ENCODE measurements around the gene ELF2. TPM values are rescaled to one million over a fixed set of nuclear protein-coding genes. Genes with fewer than 3 reads are reported as not detected.

The ELF2 gene
- total and polyA plus RNA-seq, 2 donors (not counting 1 experiment from before 2014, with no cell fraction given), result 25.1 to 97.5 TPM

- H3K4me3 Mint-ChIP-seq, result no peak overlapping the region
- H3K27ac Mint-ChIP-seq, result no peak overlapping the region
- intact Hi-C loops (cut with micrococcal nuclease), result no loop called here
- H3K27me3 Mint-ChIP-seq, result no peaks in the 10 kb centered on the region
- H3K27ac ChIP-seq (ENCODE audit: low read length in 2 of 2), result no peak overlapping the region
- H3K4me2 ChIP-seq (replicated peaks; ENCODE audit: low read depth, low read length, poor library complexity, severe bottlenecking), result no peak overlapping the region
- CTCF ChIA-PET, result interaction anchor here (1.2 kb wide), 1 partner anchor 144 kb away, joined by 3 read pairs; no protein-coding TSS in a partner anchor
- H3K9me3 Mint-ChIP-seq (ENCODE audit: insufficient read depth), result no peaks in the 10 kb centered on the region
- no peak overlapping the region for H3K9ac ChIP-seq (ENCODE audit: low read length)
- ATAC-seq (ENCODE audit: low read depth) (no peak), DNase-seq (no peak)
- peaks cover 0 to 2% of the 10 kb centered on the region in 2 experiments for H3K36me3 ChIP-seq (replicated peaks in 1 of 2; ENCODE audit: control extremely low read depth in 1 of 2, control insufficient read depth in 1 of 2, extremely low read depth in 1 of 2, insufficient read depth in 2 of 2, low read length in 1 of 2)
- H3K79me2 ChIP-seq (ENCODE audit: control insufficient read depth, insufficient read depth, low read length), result peaks cover 18% of the 10 kb centered on the region
- no peak for TF ChIP-seq EZH2 (IDR thresholded peaks at IDR 0.05; ENCODE audit: borderline replicate concordance, insufficient read depth, low read depth, low read length, poor library complexity, severe bottlenecking)
- TF ChIP-seq CTCF (IDR thresholded peaks at IDR 0.05), result no peak
- H2AFZ ChIP-seq (ENCODE audit: insufficient read depth, low read depth, low read length, poor library complexity, severe bottlenecking), result no peak overlapping the region
- H3K9me3 ChIP-seq (ENCODE audit: control extremely low read depth in 1 of 3, control insufficient read depth in 2 of 3, insufficient read depth in 1 of 3, low read length in 2 of 3), result peaks cover 0 to 3% (median 0%) of the 10 kb centered on the region in 3 donors
- WGBS (ENCODE audit: insufficient coverage), result no CpG with 5 or more reads among the region's 2 CpGs
- H3K4me1 Mint-ChIP-seq, result peaks cover 14% of the 10 kb centered on the region
- no peaks in the 10 kb centered on the region for H3K27me3 ChIP-seq (replicated peaks in 1 of 4; ENCODE audit: control extremely low read depth in 1 of 4, control insufficient read depth in 3 of 4, insufficient read depth in 4 of 4, low read length in 3 of 4)
- no peaks in the 10 kb centered on the region for H3K4me1 ChIP-seq (ENCODE audit: control insufficient read depth in 2 of 2, insufficient read depth in 2 of 2, low read length in 2 of 2)
- H4K20me1 ChIP-seq (ENCODE audit: control insufficient read depth, insufficient read depth, low read length, poor library complexity, severe bottlenecking), result no peaks in the 10 kb centered on the region
- POLR2A ChIA-PET, result no interaction called here
- no peak overlapping the region for H3K4me3 ChIP-seq (ENCODE audit: control extremely low read depth in 1 of 5, extremely low read depth in 1 of 5, insufficient read depth in 1 of 5, low read depth in 2 of 5, low read length in 4 of 5)
Observed at GRCh38 chr4:139152249-139152648, 24.8 kb downstream of the ELF2 start.

- H3K9me3 Mint-ChIP-seq (ENCODE audit: insufficient read depth), result peaks cover 4% of the 10 kb centered on the region
- POLR2A ChIA-PET, result no interaction called here
Observed at GRCh38 chr4:139146926-139147629, 29.9 kb downstream of the ELF2 start.

More at GRCh38 chr4:139146926-139147629, 29.9 kb downstream of the ELF2 start:
- Histone ChIP-seq H3K36me3 (replicated peaks in 1 of 2; ENCODE audit: control extremely low read depth in 1 of 2, control insufficient read depth in 1 of 2, extremely low read depth in 1 of 2, insufficient read depth in 2 of 2, low read length in 1 of 2) (no peaks in the 10 kb centered on the region), H2AFZ (ENCODE audit: insufficient read depth, low read depth, low read length, poor library complexity, severe bottlenecking) (no peak overlapping the region), H3K79me2 (ENCODE audit: control insufficient read depth, insufficient read depth, low read length) (peaks cover 52% of the 10 kb centered on the region), H4K20me1 (ENCODE audit: control insufficient read depth, insufficient read depth, low read length, poor library complexity, severe bottlenecking) (no peaks in the 10 kb centered on the region), H3K4me1 (ENCODE audit: control insufficient read depth in 2 of 2, insufficient read depth in 2 of 2, low read length in 2 of 2) (peaks cover 12 to 19% of the 10 kb centered on the region in 2 donors), H3K27ac (ENCODE audit: low read length in 2 of 2) (no peak overlapping the region), H3K27me3 (replicated peaks in 1 of 4; ENCODE audit: control extremely low read depth in 1 of 4, control insufficient read depth in 3 of 4, insufficient read depth in 4 of 4, low read length in 3 of 4) (no peaks in the 10 kb centered on the region), H3K9ac (ENCODE audit: low read length) (no peak overlapping the region), H3K4me3 (ENCODE audit: control extremely low read depth in 1 of 5, extremely low read depth in 1 of 5, insufficient read depth in 1 of 5, low read depth in 2 of 5, low read length in 4 of 5) (no peak overlapping the region), H3K4me2 (replicated peaks; ENCODE audit: low read depth, low read length, poor library complexity, severe bottlenecking) (no peak overlapping the region), H3K9me3 (ENCODE audit: control extremely low read depth in 1 of 3, control insufficient read depth in 2 of 3, insufficient read depth in 1 of 3, low read length in 2 of 3) (peaks cover 2 to 6% (median 4%) of the 10 kb centered on the region in 3 donors)
- H3K4me3 Mint-ChIP-seq, result no peak overlapping the region
- CTCF ChIA-PET, result interaction anchor here (1.0 kb wide), 1 partner anchor 17 kb away, joined by 3 read pairs; no protein-coding TSS in a partner anchor
- WGBS (ENCODE audit: insufficient coverage), result no CpG with 5 or more reads among the region's 8 CpGs
- peaks cover 33% of the 10 kb centered on the region for H3K4me1 Mint-ChIP-seq
- H3K27me3 Mint-ChIP-seq, result no peaks in the 10 kb centered on the region
- DNase-seq (no peak), ATAC-seq (ENCODE audit: low read depth) (no peak)
- no peak overlapping the region for H3K27ac Mint-ChIP-seq
- TF ChIP-seq EZH2 (IDR thresholded peaks at IDR 0.05; ENCODE audit: borderline replicate concordance, insufficient read depth, low read depth, low read length, poor library complexity, severe bottlenecking) (no peak), CTCF (IDR thresholded peaks at IDR 0.05) (no peak)
- intact Hi-C loops (cut with micrococcal nuclease), result no loop called here
